H1 (cell line): ENCODE data around the gene CENPX. TPM values are rescaled to one million over a fixed set of nuclear protein-coding genes. Genes with fewer than 3 reads are reported as not detected.

ENCODE experiments used
- CTCF ChIA-PET: fragments of 300-600 bp; sonication (Branson Sonifier 250); formaldehyde crosslinking; loops from one replicate; lab custom pipeline; 2021; ENCODE audit not compliant: partially characterized antibody; lab: Charles Lee
- POLR2A ChIA-PET: fragments of 300-600 bp; sonication (Branson Sonifier 250); formaldehyde crosslinking; loops from one replicate; lab custom pipeline; 2021; ENCODE audit warnings: inconsistent platforms; ENCODE audit not compliant: partially characterized antibody; lab: Charles Lee
- DNase-seq, 2 experiments: peaks; one replicate each; pipeline versions ENCODE4 v3.0.0 to v3.0.0-alpha.2; 2010 to 2022; ENCODE audit warnings: low spot score in 2 of 2, low read depth in 1 of 2, mixed read lengths in 1 of 2
- FAIRE-seq: peaks from 2 replicates; lab custom pipeline; 2011; peaks lifted over from hg19 to GRCh38; lab: Jason Lieb, UNC
- H2AFZ ChIP-seq: 2 replicates; pipeline ENCODE4 v1.8.1; 2012; ENCODE audit warnings: low read length, inconsistent platforms
- H2AK5ac ChIP-seq: 2 replicates; pipeline ENCODE4 v1.6.1; 2013; ENCODE audit warnings: low read depth, low read length
- H2BK120ac ChIP-seq: replicated peaks from 2 replicates; pipeline ENCODE3; 2013; ENCODE audit warnings: low read depth, low read length, inconsistent platforms
- H2BK12ac ChIP-seq: 2 replicates; pipeline ENCODE4 v1.6.1; 2013; ENCODE audit warnings: low read depth, low read length
- H2BK15ac ChIP-seq: 2 replicates; pipeline ENCODE4 v1.6.1; 2013; ENCODE audit warnings: low read length
- H2BK20ac ChIP-seq: 2 replicates; pipeline ENCODE4 v1.6.1; 2013; ENCODE audit warnings: low read length
- H2BK5ac ChIP-seq: 2 replicates; pipeline ENCODE4 v1.6.1; 2013; ENCODE audit warnings: low read depth, low read length
- H3K14ac ChIP-seq: 2 replicates; pipeline ENCODE4 v1.6.1; 2013; ENCODE audit warnings: inconsistent platforms; ENCODE audit not compliant: insufficient read length
- H3K18ac ChIP-seq: 2 replicates; pipeline ENCODE4 v1.6.1; 2013; ENCODE audit warnings: low read length; ENCODE audit errors: extremely low read depth
- H3K23ac ChIP-seq: 2 replicates; pipeline ENCODE4 v1.6.1; 2013; ENCODE audit warnings: inconsistent platforms; ENCODE audit not compliant: insufficient read length
- H3K23me2 ChIP-seq: 2 replicates; pipeline ENCODE4 v1.6.1; 2013; ENCODE audit warnings: low read depth, low read length
- H3K27ac ChIP-seq: 2 replicates; pipeline ENCODE4 v1.6.1; 2011; ENCODE audit warnings: low read depth, low read length, inconsistent platforms
- H3K27me3 ChIP-seq, 4 experiments: replicated peaks in 1 of 4; 1 replicate in 1 of 4; 2 replicates in 3 of 4; pipeline versions ENCODE4 v1.6.1 to v1.8.1; 2011 to 2013; ENCODE audit warnings: low read length in 3 of 4, mild to moderate bottlenecking in 3 of 4, inconsistent platforms in 2 of 4, mixed read lengths in 2 of 4, moderate library complexity in 1 of 4; ENCODE audit not compliant: control insufficient read depth in 3 of 4, insufficient read depth in 3 of 4; ENCODE audit errors: extremely low read depth in 1 of 4
- H3K36me3 ChIP-seq, 4 experiments: 2 replicates each; pipeline versions ENCODE4 v1.6.1 to v1.8.1; 2011 to 2013; ENCODE audit warnings: mild to moderate bottlenecking in 4 of 4, low read length in 3 of 4, moderate library complexity in 2 of 4, control low read depth in 1 of 4, inconsistent platforms in 1 of 4; ENCODE audit not compliant: insufficient read depth in 4 of 4, control insufficient read depth in 2 of 4
- H3K4ac ChIP-seq: replicated peaks from 2 replicates; pipeline ENCODE3; 2013; ENCODE audit warnings: low read length, low read depth, mixed read lengths, inconsistent platforms; ENCODE audit not compliant: insufficient read length
- H3K4me1 ChIP-seq, 4 experiments: replicated peaks in 1 of 4; 1 replicate in 1 of 4; 2 replicates in 3 of 4; pipeline versions ENCODE4 v1.6.1 to v1.8.1; 2011 to 2013; ENCODE audit warnings: low read length in 3 of 4, inconsistent platforms in 2 of 4, mixed read lengths in 1 of 4; ENCODE audit not compliant: insufficient read depth in 4 of 4, control insufficient read depth in 3 of 4
- H3K4me2 ChIP-seq, 2 experiments: 2 replicates each; pipeline versions ENCODE4 v1.6.1 to v1.8.1; 2011 to 2013; ENCODE audit warnings: low read depth in 2 of 2, low read length in 2 of 2, control low read depth in 1 of 2, inconsistent platforms in 1 of 2, mild to moderate bottlenecking in 1 of 2; ENCODE audit not compliant: insufficient read depth in 1 of 2
- H3K4me3 ChIP-seq, 4 experiments: fragments of 200-600, 300-600 bp in 1 of 4; sonication (generic), shearing (Covaris generic), sonication (Bioruptor Twin) in 1 of 4; 2 replicates each; pipeline versions ENCODE4 v1.5.1 to v1.8.1; 2011 to 2016; ENCODE audit warnings: low read length in 4 of 4, low read depth in 3 of 4, control low read depth in 2 of 4, inconsistent platforms in 2 of 4, mild to moderate bottlenecking in 2 of 4, mixed read lengths in 1 of 4, moderate library complexity in 1 of 4; ENCODE audit not compliant: insufficient read depth in 2 of 4; ENCODE audit errors: extremely low read depth in 1 of 4
- H3K56ac ChIP-seq: replicated peaks from 2 replicates; pipeline ENCODE3; 2013; ENCODE audit warnings: low read depth, mild to moderate bottlenecking, mixed read lengths, low read length, inconsistent platforms; ENCODE audit not compliant: insufficient read length
- H3K79me1 ChIP-seq: 2 replicates; pipeline ENCODE4 v1.6.1; 2013; ENCODE audit warnings: low read depth, low read length, control low read depth
- H3K79me2 ChIP-seq, 2 experiments: 2 replicates each; pipeline versions ENCODE4 v1.6.1 to v1.8.1; 2012 to 2013; ENCODE audit warnings: low read length in 2 of 2, mild to moderate bottlenecking in 2 of 2, inconsistent platforms in 1 of 2; ENCODE audit not compliant: insufficient read depth in 2 of 2, control insufficient read depth in 1 of 2
- H3K9ac ChIP-seq, 4 experiments: replicated peaks in 1 of 4; 1 replicate in 1 of 4; 2 replicates in 3 of 4; pipeline versions ENCODE4 v1.6.1 to v1.8.1; 2011 to 2013; ENCODE audit warnings: low read depth in 3 of 4, low read length in 3 of 4, control low read depth in 2 of 4, mild to moderate bottlenecking in 2 of 4, moderate library complexity in 2 of 4, inconsistent platforms in 1 of 4; ENCODE audit errors: extremely low read depth in 1 of 4
- H3K9me3 ChIP-seq, 2 experiments: 2 replicates each; pipeline versions ENCODE4 v1.6.1 to v1.8.1; 2012 to 2013; ENCODE audit warnings: mild to moderate bottlenecking in 2 of 2, moderate library complexity in 2 of 2, control low read depth in 1 of 2, inconsistent platforms in 1 of 2, low read depth in 1 of 2, low read length in 1 of 2, mixed read lengths in 1 of 2; ENCODE audit not compliant: insufficient read depth in 2 of 2
- H4K20me1 ChIP-seq, 2 experiments: replicated peaks in 1 of 2; 2 replicates each; pipeline versions ENCODE3 to v1.8.1; 2011 to 2013; ENCODE audit warnings: inconsistent platforms in 2 of 2, low read length in 2 of 2, mild to moderate bottlenecking in 1 of 2; ENCODE audit not compliant: insufficient read depth in 2 of 2, control insufficient read depth in 1 of 2
- H4K5ac ChIP-seq: 2 replicates; pipeline ENCODE4 v1.6.1; 2013; ENCODE audit warnings: low read length, low read depth, mixed read lengths, inconsistent platforms; ENCODE audit not compliant: insufficient read length
- H4K8ac ChIP-seq: 2 replicates; pipeline ENCODE4 v1.8.0; 2013; ENCODE audit warnings: mild to moderate bottlenecking, moderate library complexity, low read length, inconsistent platforms; ENCODE audit not compliant: insufficient read depth; ENCODE audit errors: extremely low read depth
- H4K91ac ChIP-seq: replicated peaks from 2 replicates; pipeline ENCODE3; 2013; ENCODE audit warnings: low read length, mixed read lengths, inconsistent platforms; ENCODE audit not compliant: insufficient read length
- TEAD4 ChIP-seq: IDR thresholded peaks from 2 replicates; pipeline ENCODE4 v1.6.1; 2012; ENCODE audit warnings: low read depth, low read length, inconsistent platforms, mixed read lengths
- WGBS, 2 experiments: shearing (Covaris generic) in 1 of 2; methylation state at CpG; one replicate each; pipeline versions ENCODE4 v1.1.6 to v1.1.7; 2013 to 2015; ENCODE audit warnings: low lambda C conversion rate in 2 of 2, mixed read lengths in 2 of 2, inconsistent platforms in 1 of 2, low coverage in 1 of 2, missing lambda C conversion rate in 1 of 2; ENCODE audit not compliant: insufficient replicate concordance in 2 of 2, insufficient coverage in 1 of 2, insufficient read length in 1 of 2; ENCODE audit errors: extremely low coverage in 1 of 2, missing lambda C conversion rate in 1 of 2; 5-methylcytosine and 5-hydroxymethylcytosine counted together
- polyA plus RNA-seq, 7 experiments: library from polyadenylated mRNA; depleted of rRNA in 3 of 7; stranded (reverse) in 5 of 7; unstranded in 2 of 7; fragments of >200 nt in 5 of 7; fragments of 200-250 nt in 2 of 7; gene quantifications; 1 replicate in 5 of 7; 2 replicates in 1 of 7; 4 replicates in 1 of 7; pipeline versions ENCODE4 v1.2.1 to v1.2.3, GENCODE V29; 2011 to 2013; ENCODE audit warnings: missing spikeins in 2 of 7, mixed read lengths in 2 of 7
- total RNA-seq: library from RNA; stranded (reverse); fragmentation: NEBNext Ultra II Directional; extraction: Animal tissue kit (Norgen Biotek cat#: 25700); gene quantifications from 2 replicates; pipeline ENCODE4 v1.2.1, GENCODE V29; 2021

The CENPX gene
- total and polyA plus RNA-seq, 2 of the 8 experiments (the other 6 are each of a cell fraction or from before 2014, with no cell fraction given) = 116 to 122 TPM

DNA sequence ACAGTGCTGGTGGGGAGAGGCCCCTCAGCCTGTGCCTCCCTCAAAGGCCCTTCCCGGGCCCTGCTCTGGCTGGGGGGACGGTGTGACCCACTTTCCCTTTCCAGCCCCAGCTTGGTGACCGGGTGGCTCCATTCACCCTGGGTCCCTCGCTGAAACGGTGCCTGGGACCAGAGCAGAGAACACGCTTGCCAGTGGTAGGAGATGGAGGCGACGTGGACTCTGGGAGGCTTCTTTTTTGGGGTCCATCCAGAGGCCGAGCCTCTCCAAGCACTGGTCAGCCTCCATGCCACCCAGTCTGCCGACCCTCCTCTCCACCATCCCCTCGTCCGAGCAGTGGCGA is 7.7 kb downstream of the CENPX start:
- Histone ChIP-seq H3K4ac (no peak overlapping the region), H2BK15ac (no peak overlapping the region), H4K8ac (peak overlapping the region; percentile 65; the same call in 1 of the 2 replicates), H3K18ac (no peak overlapping the region), H3K79me1 (no peaks in the 10 kb centered on the region; the same call in 1 of the 2 replicates), H3K27ac (no peak overlapping the region; the same call in 1 of the 2 replicates), H2AK5ac (no peak overlapping the region), H3K23me2 (no peaks in the 10 kb centered on the region), H4K5ac (no peak overlapping the region), H4K20me1 (peaks cover 3 to 10% of the 10 kb centered on the region in 2 experiments), H2BK120ac (no peak overlapping the region), H3K4me2 (no peak overlapping the region), H2AFZ (no peak overlapping the region), H3K79me2 (no peaks in the 10 kb centered on the region), H4K91ac (no peak overlapping the region), H2BK12ac (no peak overlapping the region), H3K4me3 (no peak overlapping the region), H3K4me1 (no peaks in the 10 kb centered on the region; a peak in 1 of 7 replicates), H2BK5ac (no peak overlapping the region), H3K9ac (no peak overlapping the region), H3K56ac (no peak overlapping the region), H3K23ac (no peak overlapping the region), H2BK20ac (no peak overlapping the region), H3K27me3 (no peaks in the 10 kb centered on the region), H3K14ac (no peak overlapping the region), H3K9me3 (no peaks in the 10 kb centered on the region), H3K36me3 (no peaks in the 10 kb centered on the region; a peak in 2 of 8 replicates)
- DNase-seq = no peak
- POLR2A ChIA-PET = interaction anchor here (0.7 to 0.9 kb wide), 2 partner anchors 23 to 73 kb away, joined by 3 read pairs; no protein-coding TSS in a partner anchor
- 88% methylated on average over 11 of the region's 13 CpGs; no CpG with 5 or more reads in 1 of the 2 experiments for WGBS, 2 experiments
- FAIRE-seq = no peak
- no peak for TF ChIP-seq TEAD4
- CTCF ChIA-PET = interaction anchor here (0.8 to 1.9 kb wide), 3 partner anchors 89 to 145 kb away, joined by 3 to 6 read pairs (median 5); no protein-coding TSS in a partner anchor
